SK-N-MC (cell line): ENCODE data around the gene SLC5A8.

Source experiments
- DNase-seq: peaks from one replicate; pipeline ENCODE4 v3.0.0-alpha.2; 2011; ENCODE audit warnings: low read depth, low spot score
- H3K27ac ChIP-seq: fragments of 200-600 bp; sonication (generic); 2 replicates; pipeline ENCODE4 v1.5.1; 2016; ENCODE audit warnings: mixed run types
- H3K36me3 ChIP-seq: fragments of 200-600 bp; sonication (generic); 2 replicates; pipeline ENCODE4 v1.6.1; 2017; ENCODE audit warnings: antibody characterized with exemption, low read length, mixed read lengths; ENCODE audit not compliant: insufficient read depth
- H3K4me3 ChIP-seq: fragments of 200-600 bp; sonication (generic); 2 replicates; pipeline ENCODE4 v1.5.1; 2016
- H3K9ac ChIP-seq: fragments of 200-600 bp; sonication (generic); 2 replicates; pipeline ENCODE4 v1.8.0; 2017; ENCODE audit warnings: mixed run types, mixed read lengths; ENCODE audit not compliant: insufficient read length
- H3K9me3 ChIP-seq: fragments of 200-600 bp; sonication (generic); 2 replicates; pipeline ENCODE4 v1.6.1; 2017; ENCODE audit warnings: low read depth, mild to moderate bottlenecking, antibody characterized with exemption, low read length, moderate library complexity, mixed read lengths
- EZH2 ChIP-seq: fragments of 200-600 bp; sonication (generic); IDR thresholded peaks from one replicate; pipeline ENCODE4 v1.6.1; 2017; ENCODE audit warnings: antibody characterized with exemption
- FOXP2 ChIP-seq: optimal IDR thresholded peaks from 2 replicates; pipeline ENCODE3; 2011; ENCODE audit warnings: mild to moderate bottlenecking, moderate library complexity; ENCODE audit not compliant: insufficient read depth; ENCODE audit errors: extremely low read length, control extremely low read depth
- POLR2AphosphoS5 ChIP-seq: IDR thresholded peaks from 2 replicates; pipeline ENCODE4 v1.6.1; 2012; ENCODE audit warnings: mild to moderate bottlenecking, low read depth, low read length, borderline replicate concordance

The SLC5A8 gene

DNA sequence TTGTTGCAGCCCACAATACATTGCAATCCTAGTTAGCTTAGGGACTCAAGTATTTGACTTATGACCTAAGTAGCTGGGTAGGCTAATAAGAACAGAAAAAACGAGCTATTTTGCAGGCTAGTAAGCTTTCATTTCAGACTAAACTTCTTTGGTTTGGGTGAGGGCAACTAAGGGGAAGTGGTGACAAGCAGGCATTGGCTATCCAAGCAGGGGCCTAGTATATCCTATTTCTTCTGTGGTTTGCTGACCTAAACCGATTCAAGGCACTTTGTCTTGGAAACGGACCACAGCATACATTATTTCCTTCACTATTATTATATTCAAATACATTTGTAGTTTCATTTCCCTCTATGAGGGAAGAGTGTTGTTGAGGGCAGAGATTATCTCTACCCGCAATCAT lies 21.6 kb upstream of the SLC5A8 start:
- no peak overlapping the region for H3K9ac ChIP-seq
- H3K4me3 ChIP-seq, result no peak overlapping the region
- no peak for TF ChIP-seq FOXP2
- TF ChIP-seq EZH2, result no peak
- TF ChIP-seq POLR2AphosphoS5, result no peak
- no peaks in the 10 kb centered on the region for H3K9me3 ChIP-seq
- H3K27ac ChIP-seq, result no peak overlapping the region
- DNase-seq, result no peak
- no peaks in the 10 kb centered on the region for H3K36me3 ChIP-seq

- no peaks in the 10 kb centered on the region for H3K9me3 ChIP-seq
- H3K27ac ChIP-seq, result no peak overlapping the region
- no peak for DNase-seq
- no peak overlapping the region for H3K9ac ChIP-seq
- no peak for TF ChIP-seq POLR2AphosphoS5
- no peak for TF ChIP-seq EZH2
- TF ChIP-seq FOXP2, result no peak
- no peaks in the 10 kb centered on the region for H3K36me3 ChIP-seq
- no peak overlapping the region for H3K4me3 ChIP-seq
Measured at GRCh38 chr12:101230547-101230946, 20.5 kb upstream of the SLC5A8 start.

DNA sequence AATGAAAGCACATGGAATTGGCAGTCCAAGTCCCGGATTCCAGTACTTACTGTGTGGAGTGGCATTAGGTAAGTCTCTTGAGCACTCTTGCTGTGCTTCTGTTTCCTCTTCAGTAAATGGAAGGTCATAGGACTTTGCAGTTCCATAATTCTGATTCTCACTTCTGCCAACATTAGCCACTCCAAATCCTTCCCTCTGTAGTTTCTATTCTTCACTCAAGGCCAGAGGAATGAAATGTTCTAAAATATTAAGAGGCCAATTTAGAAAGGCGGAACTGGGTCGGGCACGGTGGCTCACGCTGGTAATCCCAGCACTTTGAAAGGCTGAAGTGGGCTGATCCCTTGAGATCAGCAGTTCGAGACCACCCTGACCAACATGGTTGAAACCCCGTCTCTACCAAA lies 19.8 kb upstream of the SLC5A8 start:
- no peak overlapping the region for H3K9ac ChIP-seq
- no peak for DNase-seq
- no peak overlapping the region for H3K27ac ChIP-seq
- H3K36me3 ChIP-seq, result no peaks in the 10 kb centered on the region
- TF ChIP-seq FOXP2, result no peak
- TF ChIP-seq EZH2, result no peak
- no peak for TF ChIP-seq POLR2AphosphoS5
- H3K9me3 ChIP-seq, result no peaks in the 10 kb centered on the region
- H3K4me3 ChIP-seq, result no peak overlapping the region

- H3K9ac ChIP-seq, result no peak overlapping the region
- TF ChIP-seq EZH2 (no peak), POLR2AphosphoS5 (no peak), FOXP2 (no peak)
- no peak overlapping the region for H3K27ac ChIP-seq
- H3K36me3 ChIP-seq, result no peaks in the 10 kb centered on the region
- no peak for DNase-seq
- no peak overlapping the region for H3K4me3 ChIP-seq
- H3K9me3 ChIP-seq, result no peaks in the 10 kb centered on the region
Measured at GRCh38 chr12:101221301-101221700, 11.3 kb upstream of the SLC5A8 start.

- H3K36me3 ChIP-seq, result no peaks in the 10 kb centered on the region
- no peak for DNase-seq
- H3K9ac ChIP-seq, result no peak overlapping the region
- no peak for TF ChIP-seq FOXP2
- TF ChIP-seq EZH2, result no peak
- TF ChIP-seq POLR2AphosphoS5, result no peak
- H3K4me3 ChIP-seq, result no peak overlapping the region
- H3K27ac ChIP-seq, result no peak overlapping the region
- H3K9me3 ChIP-seq, result no peaks in the 10 kb centered on the region
Measured at GRCh38 chr12:101216810-101217209, 6.8 kb upstream of the SLC5A8 start.

DNA sequence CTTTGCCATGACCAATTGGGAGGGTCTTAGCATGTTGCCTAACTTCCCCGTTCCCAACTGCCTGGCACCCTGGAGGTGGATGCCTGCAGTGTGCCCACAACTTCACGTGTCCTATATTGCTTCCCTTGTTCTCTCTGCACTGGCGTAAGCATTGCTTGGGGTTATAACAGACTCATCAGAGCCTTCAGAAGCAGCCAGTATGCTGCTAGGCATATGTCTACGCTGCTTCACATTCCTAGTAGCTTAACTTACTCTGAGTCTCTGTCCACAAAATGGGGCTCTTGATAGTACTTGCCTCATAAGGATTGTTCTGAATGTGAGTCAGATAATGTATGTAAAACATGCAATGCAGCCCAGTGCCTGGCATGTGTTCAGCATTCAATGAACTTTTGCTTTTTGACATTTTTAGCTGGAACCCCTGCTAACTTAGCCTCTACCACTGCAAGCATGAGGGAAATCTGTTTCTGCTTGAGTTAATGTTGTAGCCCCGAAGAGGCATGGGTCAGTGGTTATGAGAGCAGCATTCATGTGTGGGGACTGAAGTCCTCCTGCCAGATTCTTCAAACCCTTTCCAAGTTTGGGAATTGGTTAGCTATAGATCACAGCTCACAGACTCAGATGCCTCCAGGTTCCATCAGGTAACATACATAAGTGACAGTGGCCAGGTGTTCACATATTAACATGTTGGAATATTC lies 2.8 kb downstream of the SLC5A8 start:
- no peak for DNase-seq
- Histone ChIP-seq H3K9me3 (no peaks in the 10 kb centered on the region), H3K4me3 (no peak overlapping the region), H3K27ac (no peak overlapping the region), H3K36me3 (no peaks in the 10 kb centered on the region), H3K9ac (no peak overlapping the region)
- TF ChIP-seq FOXP2, result no peak
- no peak for TF ChIP-seq EZH2
- TF ChIP-seq POLR2AphosphoS5, result no peak

- Histone ChIP-seq H3K36me3 (no peaks in the 10 kb centered on the region), H3K9ac (no peak overlapping the region), H3K4me3 (no peak overlapping the region), H3K27ac (no peak overlapping the region), H3K9me3 (no peaks in the 10 kb centered on the region)
- TF ChIP-seq FOXP2 (no peak), EZH2 (no peak), POLR2AphosphoS5 (no peak)
- DNase-seq, result no peak
Measured at GRCh38 chr12:101204602-101205304, 5.3 kb downstream of the SLC5A8 start.

DNA sequence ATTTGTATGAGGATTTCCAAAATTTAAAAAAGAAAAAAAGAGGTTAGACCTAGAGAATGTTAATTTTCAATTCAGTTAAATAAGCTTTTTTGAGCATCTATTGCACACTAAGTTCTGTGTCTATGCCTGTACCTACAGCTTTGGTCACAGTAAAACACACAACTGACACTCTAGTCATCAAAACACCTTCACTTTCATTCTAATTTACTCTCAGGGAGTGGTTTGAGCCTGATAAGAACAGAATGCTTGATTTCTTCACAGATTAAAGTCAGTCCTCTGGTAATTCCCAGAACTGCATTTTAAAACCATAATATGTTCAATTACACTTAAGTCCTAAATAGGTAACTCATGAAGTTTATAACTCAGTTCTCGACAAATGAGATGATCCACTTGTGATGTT lies 9.2 kb downstream of the SLC5A8 start:
- Histone ChIP-seq H3K36me3 (no peaks in the 10 kb centered on the region), H3K27ac (no peak overlapping the region), H3K9ac (no peak overlapping the region), H3K4me3 (no peak overlapping the region), H3K9me3 (no peaks in the 10 kb centered on the region)
- TF ChIP-seq POLR2AphosphoS5 (no peak), EZH2 (no peak), FOXP2 (no peak)
- no peak for DNase-seq

DNA sequence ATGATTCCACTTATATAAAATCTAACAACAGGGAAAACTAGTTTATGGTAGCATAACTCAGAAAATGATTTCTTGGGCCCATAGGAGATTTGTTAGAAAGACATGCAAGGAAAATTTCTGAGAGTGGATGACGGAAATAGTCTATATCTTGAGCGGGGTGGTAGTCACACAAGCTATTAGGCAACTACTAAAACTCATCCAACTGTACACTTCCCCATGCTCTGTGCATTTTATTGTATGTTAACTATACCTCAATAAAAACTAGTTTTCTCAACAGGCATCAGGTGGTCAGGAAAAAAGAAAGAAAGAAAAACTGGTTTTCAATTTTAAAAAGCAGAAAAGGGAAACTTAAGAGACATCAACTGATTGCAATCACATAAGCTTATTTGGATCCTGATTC lies 9.9 kb downstream of the SLC5A8 start:
- no peak overlapping the region for H3K4me3 ChIP-seq
- no peak for DNase-seq
- H3K9ac ChIP-seq, result no peak overlapping the region
- no peak for TF ChIP-seq EZH2
- TF ChIP-seq POLR2AphosphoS5, result no peak
- no peak for TF ChIP-seq FOXP2
- H3K27ac ChIP-seq, result no peak overlapping the region
- H3K36me3 ChIP-seq, result no peaks in the 10 kb centered on the region
- no peaks in the 10 kb centered on the region for H3K9me3 ChIP-seq
